GM19324 (cell line): ENCODE results near the gene MOV10L1.
"Not testable (repeated sequence)": the region's sequence is repeated elsewhere in the genome, so short reads cannot be mapped to it uniquely, and the experiment has no call there.

ENCODE experiments used
- ATAC-seq: cut with Tn5 transposase; IDR thresholded peaks from one replicate; pipeline ENCODE4 v1.9.1; 2021; ENCODE audit warnings: mild to moderate bottlenecking, moderate library complexity; ENCODE audit not compliant: unreplicated experiment, low FRiP score

MOV10L1 gene

GRCh38 chr22:50131894-50132293 lies 42.1 kb downstream of the MOV10L1 start:
- ATAC-seq = no peak

GRCh38 chr22:50134481-50134880 lies 44.7 kb downstream of the MOV10L1 start:
- ATAC-seq = no peak

GRCh38 chr22:50136581-50137015 lies 46.8 kb downstream of the MOV10L1 start:
- ATAC-seq = no peak

GRCh38 chr22:50137277-50137676 lies 47.5 kb downstream of the MOV10L1 start:
- ATAC-seq = not testable (repeated sequence)

GRCh38 chr22:50138041-50138440 lies 48.2 kb downstream of the MOV10L1 start:
- ATAC-seq = no peak

GRCh38 chr22:50138988-50139387 lies 49.2 kb downstream of the MOV10L1 start:
- ATAC-seq = no peak

GRCh38 chr22:50139843-50140415 lies 50.1 kb downstream of the MOV10L1 start:
- no peak for ATAC-seq

GRCh38 chr22:50140615-50141014 lies 50.8 kb downstream of the MOV10L1 start:
- ATAC-seq = no peak

GRCh38 chr22:50141462-50141861 lies 51.7 kb downstream of the MOV10L1 start:
- no peak for ATAC-seq

- no peak for ATAC-seq
These were observed 52.1 kb downstream of the MOV10L1 start for GRCh38 chr22:50141891-50142363.

- no peak for ATAC-seq
These were observed 53.3 kb downstream of the MOV10L1 start for GRCh38 chr22:50143096-50143495.

- ATAC-seq = no peak
These were observed 54.3 kb downstream of the MOV10L1 start for GRCh38 chr22:50144005-50144614.

GRCh38 chr22:50145721-50146438 lies 56.1 kb downstream of the MOV10L1 start:
- ATAC-seq = no peak

GRCh38 chr22:50146439-50147238 lies 56.8 kb downstream of the MOV10L1 start:
- no peak for ATAC-seq

- ATAC-seq = not testable (repeated sequence)
These were observed 57.7 kb downstream of the MOV10L1 start for GRCh38 chr22:50147258-50148165.

- no peak for ATAC-seq
These were observed 58.3 kb downstream of the MOV10L1 start for GRCh38 chr22:50148166-50148500.

- no peak for ATAC-seq
These were observed 59.4 kb downstream of the MOV10L1 start for GRCh38 chr22:50148991-50149721.

GRCh38 chr22:50150161-50151129 lies 60.6 kb downstream of the MOV10L1 start:
- ATAC-seq = no peak
